Measurements from ENCODE around the gene HAUS3. TPM values are rescaled to one million over a fixed set of nuclear protein-coding genes. Genes with fewer than 3 reads are reported as not detected.

The HAUS3 gene
- total RNA-seq, 1 experiment from 2014 or later = 17.3 TPM

GRCh38 chr4:2276581-2277325 is 34.8 kb upstream of the HAUS3 start:
- Histone ChIP-seq H3K36me3 (ENCODE audit: control insufficient read depth in 1 of 2, insufficient read depth in 2 of 2, low read length in 2 of 2) (no peaks in the 10 kb centered on the region), H3K4me2 (ENCODE audit: low read length) (no peak overlapping the region), H3K4me1 (ENCODE audit: control insufficient read depth in 1 of 2, insufficient read depth in 2 of 2, low read length in 2 of 2) (no peaks in the 10 kb centered on the region), H3K4me3 (replicated peaks in 1 of 2; ENCODE audit: low read depth in 1 of 2, low read length in 2 of 2) (no peak overlapping the region), H3K9ac (ENCODE audit: low read length) (no peak overlapping the region), H2AFZ (ENCODE audit: low read depth, low read length, poor library complexity, severe bottlenecking) (no peak overlapping the region), H4K20me1 (ENCODE audit: insufficient read depth) (no peaks in the 10 kb centered on the region), H3K79me2 (ENCODE audit: insufficient read depth, low read length) (no peaks in the 10 kb centered on the region), H3K27ac (ENCODE audit: low read depth, low read length) (no peak overlapping the region), H3K27me3 (ENCODE audit: insufficient read depth, low read length) (no peaks in the 10 kb centered on the region), H3K9me3 (ENCODE audit: control insufficient read depth in 1 of 2, insufficient read depth in 1 of 2, low read depth in 1 of 2, low read length in 2 of 2) (no peaks in the 10 kb centered on the region), H3K9me2 (ENCODE audit: insufficient read depth) (no peaks in the 10 kb centered on the region)
- ATAC-seq (no peak), DNase-seq (ENCODE audit: low read depth, low spot score) (no peak)
- CTCF ChIA-PET = no interaction called here
- TF ChIP-seq EZH2phosphoT487 (IDR thresholded peaks at IDR 0.05; ENCODE audit: borderline replicate concordance) (no peak), ZBTB33 (IDR thresholded peaks at IDR 0.05; ENCODE audit: extremely low read depth, insufficient replicate concordance, low read length) (no peak), RAD21 (IDR thresholded peaks at IDR 0.05; ENCODE audit: low read depth) (no peak), ATF3 (IDR thresholded peaks at IDR 0.05) (no peak), SP1 (IDR thresholded peaks at IDR 0.05; ENCODE audit: low read depth) (no peak), MAX (IDR thresholded peaks at IDR 0.05) (no peak), ELF1 (IDR thresholded peaks at IDR 0.05; ENCODE audit: borderline replicate concordance, low read depth) (no peak), FOSL1 (IDR thresholded peaks at IDR 0.05; ENCODE audit: low read depth) (no peak), EGR1 (IDR thresholded peaks at IDR 0.05; ENCODE audit: low read depth) (no peak), EZH2 (IDR thresholded peaks at IDR 0.05) (no peak), POLR2AphosphoS5 (IDR thresholded peaks at IDR 0.05; ENCODE audit: low read depth, low read length) (no peak), CEBPB (IDR thresholded peaks at IDR 0.05; ENCODE audit: low read depth) (no peak), YY1 (IDR thresholded peaks at IDR 0.05; ENCODE audit: extremely low read depth, insufficient replicate concordance, low read depth, low read length) (no peak), ZNF274 (IDR thresholded peaks at IDR 0.05; ENCODE audit: low read depth, low read length) (no peak), ZFX (IDR thresholded peaks at IDR 0.05) (no peak)
- intact Hi-C loops (cut with micrococcal nuclease) = no loop called here
- POLR2A ChIA-PET = no interaction called here
- RAD21 ChIA-PET (ENCODE audit: low non-redundant PET in 1 of 2, low total read pairs in 2 of 2, uncharacterized antibody in 2 of 2, unreplicated experiment in 2 of 2) = no interaction called here
- no TSS peak for BruUV-seq (replicated peaks)
